ENCODE data around the gene SFXN3. TPM values are rescaled to one million over a fixed set of nuclear protein-coding genes. Genes with fewer than 3 reads are reported as not detected.

Gene SFXN3
- total and polyA plus RNA-seq, 2 of the 13 experiments (the other 11 are each of a cell fraction or from before 2014, with no cell fraction given): 16.8 to 71.5 TPM

DNA sequence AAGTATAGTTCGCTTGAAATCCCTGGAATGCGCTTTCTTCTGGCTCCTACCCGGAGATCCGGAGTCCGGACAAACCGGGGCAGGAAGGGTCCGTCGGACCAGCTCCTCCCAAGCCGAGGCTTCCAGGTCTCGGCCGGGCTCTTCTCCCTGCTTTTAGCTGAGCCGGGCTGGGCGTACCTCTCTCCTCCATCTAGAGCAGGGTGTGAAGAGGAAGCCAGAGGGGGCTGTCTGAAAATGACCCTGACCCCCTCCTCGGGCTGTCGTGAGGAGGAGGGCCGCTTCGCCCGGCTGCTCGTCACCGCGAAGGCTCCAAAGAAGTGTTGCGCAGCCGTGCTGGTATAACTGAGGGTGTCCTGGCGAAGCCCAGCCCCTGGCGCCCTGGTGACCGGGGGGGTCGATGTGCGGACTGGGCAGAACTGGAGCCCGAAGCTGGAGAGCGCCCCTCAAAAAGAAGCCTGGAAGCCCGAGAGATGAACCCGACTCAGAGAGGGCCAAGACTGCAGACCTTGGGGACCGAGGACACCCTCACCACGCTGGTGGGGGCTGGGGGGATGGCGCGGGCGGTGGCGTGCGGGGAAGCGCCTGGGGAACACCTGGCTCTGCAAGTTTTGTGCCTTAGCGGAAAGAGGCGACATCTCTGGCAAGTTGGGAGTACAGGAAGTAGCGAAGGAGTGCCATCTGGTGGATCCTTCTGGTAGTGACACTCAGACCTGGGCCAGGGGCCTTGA lies 36.5 kb downstream of the SFXN3 start:
- peak overlapping the region; percentile 99 for H3K4me2 ChIP-seq (ENCODE audit: low read depth, low read length)
- ChIA-PET CTCF (ENCODE audit: low intra/inter-chr PET ratio, low total read pairs) (interaction anchor here (1.4 to 3.8 kb wide), 5 partner anchors 8 to 48 kb away, joined by 3 to 45 read pairs (median 13); no protein-coding TSS in a partner anchor), POLR2A (interaction anchor here (0.8 to 9.0 kb wide), 7 partner anchors 12 to 74 kb away, joined by 3 to 141 read pairs (median 8); no protein-coding TSS in a partner anchor)
- H2AFZ ChIP-seq (ENCODE audit: low read length): no peak overlapping the region
- peaks cover 34% of the 10 kb centered on the region for H3K4me1 ChIP-seq (ENCODE audit: insufficient read depth, low read length)
- 1% methylated on average over 35 of the region's 43 CpGs for WGBS (ENCODE audit: low lambda C conversion rate)
- peak overlapping the region; percentile 73 for H3K9ac ChIP-seq (ENCODE audit: insufficient read depth, low read depth, low read length)
- peak; percentile 81 for FAIRE-seq
- peak overlapping the region; percentile 81 for H3K27ac ChIP-seq (ENCODE audit: extremely low read length, insufficient read depth, low read length)
- H3K79me2 ChIP-seq (ENCODE audit: insufficient read depth, low read length): peaks cover 12% of the 10 kb centered on the region
- H3K27me3 ChIP-seq (ENCODE audit: control insufficient read depth in 1 of 2, insufficient read depth in 2 of 2, low read length in 2 of 2): peaks cover 2 to 16% of the 10 kb centered on the region in 2 experiments; a peak in 4 of 5 replicates
- no peaks in the 10 kb centered on the region for H4K20me1 ChIP-seq (ENCODE audit: insufficient read depth, low read length)
- ATAC-seq: peak; percentile 17
- DNase-seq (ENCODE audit: low spot score): peak; percentile 81
- H3K9me3 ChIP-seq (ENCODE audit: low read length): no peaks in the 10 kb centered on the region
- no peaks in the 10 kb centered on the region for H3K36me3 ChIP-seq (replicated peaks in 1 of 2; ENCODE audit: control insufficient read depth in 1 of 2, insufficient read depth in 2 of 2, low read length in 2 of 2)
- no TSS peak for BruUV-seq (replicated peaks)
- intact Hi-C loops (cut with micrococcal nuclease; ENCODE audit: unreplicated experiment) (loop anchor here (1.0 to 5.0 kb wide), 3 partner anchors 7 to 49 kb away; partner anchors contain the start of genes PDZD7 and SFXN3), in situ Hi-C loops (cut with HindIII; ENCODE audit: extremely low pct_ligation_motif_present, low pct_unique_long_range_greater_than_20kb) (loop anchor here (5.0 kb wide), 1 partner anchor 35 kb away; the partner anchor contains the start of genes PDZD7 and SFXN3)
- peak overlapping the region; percentile 60 to 81 (median 62) for H3K4me3 ChIP-seq (replicated peaks in 1 of 3; ENCODE audit: insufficient read depth in 1 of 3, low read depth in 2 of 3, low read length in 3 of 3)
- TF ChIP-seq PHB2 (IDR thresholded peaks at IDR 0.05; ENCODE audit: partially characterized antibody): no peak
- TF ChIP-seq, protein P1, sequence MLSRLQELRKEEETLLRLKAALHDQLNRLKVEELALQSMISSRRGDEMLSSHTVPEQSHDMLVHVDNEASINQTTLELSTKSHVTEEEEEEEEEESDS (CRISPR knock-in tag; IDR thresholded peaks at IDR 0.05; ENCODE audit: borderline replicate concordance): no peak
- no peak for TF ChIP-seq ZFAT (CRISPR knock-in tag; conservative IDR thresholded peaks at IDR 0.05)
- TF ChIP-seq CEBPB (IDR thresholded peaks at IDR 0.05; ENCODE audit: borderline replicate concordance, low read depth, low read length): no peak
- peak; percentile 36; the same call in 1 of the 2 replicates for TF ChIP-seq HIVEP1 (CRISPR knock-in tag; IDR thresholded peaks at IDR 0.05)
- no peak for TF ChIP-seq ZC3H13 (CRISPR knock-in tag; IDR thresholded peaks at IDR 0.05)
- no peak for TF ChIP-seq SP4 (CRISPR knock-in tag; IDR thresholded peaks at IDR 0.05)
- TF ChIP-seq ZNF790 (CRISPR knock-in tag; IDR thresholded peaks at IDR 0.05; ENCODE audit: borderline replicate concordance): no peak
- no peak for TF ChIP-seq JUN (CRISPR knock-in tag; IDR thresholded peaks at IDR 0.05)
- TF ChIP-seq CHD2 (IDR thresholded peaks at IDR 0.05; ENCODE audit: low read depth, low read length): no peak
- TF ChIP-seq PRMT3 (CRISPR knock-in tag; IDR thresholded peaks at IDR 0.05; ENCODE audit: borderline replicate concordance, low read depth): no peak
- TF ChIP-seq, protein P2, sequence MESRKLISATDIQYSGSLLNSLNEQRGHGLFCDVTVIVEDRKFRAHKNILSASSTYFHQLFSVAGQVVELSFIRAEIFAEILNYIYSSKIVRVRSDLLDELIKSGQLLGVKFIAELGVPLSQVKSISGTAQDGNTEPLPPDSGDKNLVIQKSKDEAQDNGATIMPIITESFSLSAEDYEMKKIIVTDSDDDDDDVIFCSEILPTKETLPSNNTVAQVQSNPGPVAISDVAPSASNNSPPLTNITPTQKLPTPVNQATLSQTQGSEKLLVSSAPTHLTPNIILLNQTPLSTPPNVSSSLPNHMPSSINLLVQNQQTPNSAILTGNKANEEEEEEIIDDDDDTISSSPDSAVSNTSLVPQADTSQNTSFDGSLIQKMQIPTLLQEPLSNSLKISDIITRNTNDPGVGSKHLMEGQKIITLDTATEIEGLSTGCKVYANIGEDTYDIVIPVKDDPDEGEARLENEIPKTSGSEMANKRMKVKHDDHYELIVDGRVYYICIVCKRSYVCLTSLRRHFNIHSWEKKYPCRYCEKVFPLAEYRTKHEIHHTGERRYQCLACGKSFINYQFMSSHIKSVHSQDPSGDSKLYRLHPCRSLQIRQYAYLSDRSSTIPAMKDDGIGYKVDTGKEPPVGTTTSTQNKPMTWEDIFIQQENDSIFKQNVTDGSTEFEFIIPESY (CRISPR knock-in tag; IDR thresholded peaks at IDR 0.05): no peak
- TF ChIP-seq ESRRA (CRISPR knock-in tag; IDR thresholded peaks at IDR 0.05; ENCODE audit: low read depth): no peak
- TF ChIP-seq, protein P3, sequence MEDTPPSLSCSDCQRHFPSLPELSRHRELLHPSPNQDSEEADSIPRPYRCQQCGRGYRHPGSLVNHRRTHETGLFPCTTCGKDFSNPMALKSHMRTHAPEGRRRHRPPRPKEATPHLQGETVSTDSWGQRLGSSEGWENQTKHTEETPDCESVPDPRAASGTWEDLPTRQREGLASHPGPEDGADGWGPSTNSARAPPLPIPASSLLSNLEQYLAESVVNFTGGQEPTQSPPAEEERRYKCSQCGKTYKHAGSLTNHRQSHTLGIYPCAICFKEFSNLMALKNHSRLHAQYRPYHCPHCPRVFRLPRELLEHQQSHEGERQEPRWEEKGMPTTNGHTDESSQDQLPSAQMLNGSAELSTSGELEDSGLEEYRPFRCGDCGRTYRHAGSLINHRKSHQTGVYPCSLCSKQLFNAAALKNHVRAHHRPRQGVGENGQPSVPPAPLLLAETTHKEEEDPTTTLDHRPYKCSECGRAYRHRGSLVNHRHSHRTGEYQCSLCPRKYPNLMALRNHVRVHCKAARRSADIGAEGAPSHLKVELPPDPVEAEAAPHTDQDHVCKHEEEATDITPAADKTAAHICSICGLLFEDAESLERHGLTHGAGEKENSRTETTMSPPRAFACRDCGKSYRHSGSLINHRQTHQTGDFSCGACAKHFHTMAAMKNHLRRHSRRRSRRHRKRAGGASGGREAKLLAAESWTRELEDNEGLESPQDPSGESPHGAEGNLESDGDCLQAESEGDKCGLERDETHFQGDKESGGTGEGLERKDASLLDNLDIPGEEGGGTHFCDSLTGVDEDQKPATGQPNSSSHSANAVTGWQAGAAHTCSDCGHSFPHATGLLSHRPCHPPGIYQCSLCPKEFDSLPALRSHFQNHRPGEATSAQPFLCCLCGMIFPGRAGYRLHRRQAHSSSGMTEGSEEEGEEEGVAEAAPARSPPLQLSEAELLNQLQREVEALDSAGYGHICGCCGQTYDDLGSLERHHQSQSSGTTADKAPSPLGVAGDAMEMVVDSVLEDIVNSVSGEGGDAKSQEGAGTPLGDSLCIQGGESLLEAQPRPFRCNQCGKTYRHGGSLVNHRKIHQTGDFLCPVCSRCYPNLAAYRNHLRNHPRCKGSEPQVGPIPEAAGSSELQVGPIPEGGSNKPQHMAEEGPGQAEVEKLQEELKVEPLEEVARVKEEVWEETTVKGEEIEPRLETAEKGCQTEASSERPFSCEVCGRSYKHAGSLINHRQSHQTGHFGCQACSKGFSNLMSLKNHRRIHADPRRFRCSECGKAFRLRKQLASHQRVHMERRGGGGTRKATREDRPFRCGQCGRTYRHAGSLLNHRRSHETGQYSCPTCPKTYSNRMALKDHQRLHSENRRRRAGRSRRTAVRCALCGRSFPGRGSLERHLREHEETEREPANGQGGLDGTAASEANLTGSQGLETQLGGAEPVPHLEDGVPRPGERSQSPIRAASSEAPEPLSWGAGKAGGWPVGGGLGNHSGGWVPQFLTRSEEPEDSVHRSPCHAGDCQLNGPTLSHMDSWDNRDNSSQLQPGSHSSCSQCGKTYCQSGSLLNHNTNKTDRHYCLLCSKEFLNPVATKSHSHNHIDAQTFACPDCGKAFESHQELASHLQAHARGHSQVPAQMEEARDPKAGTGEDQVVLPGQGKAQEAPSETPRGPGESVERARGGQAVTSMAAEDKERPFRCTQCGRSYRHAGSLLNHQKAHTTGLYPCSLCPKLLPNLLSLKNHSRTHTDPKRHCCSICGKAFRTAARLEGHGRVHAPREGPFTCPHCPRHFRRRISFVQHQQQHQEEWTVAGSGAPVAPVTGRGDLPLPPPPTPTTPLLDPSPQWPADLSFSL (CRISPR knock-in tag; IDR thresholded peaks at IDR 0.05): no peak
- no peak for TF ChIP-seq RNF2 (conservative IDR thresholded peaks at IDR 0.05; ENCODE audit: low read depth)
